ENCODE measurements around the gene MLLT3.

Gene MLLT3

GRCh38 chr9:20479419-20480155, 142.7 kb downstream of the MLLT3 start:
- H3K4me3 ChIP-seq (ENCODE audit: extremely low read depth, insufficient read depth, low read length, poor library complexity, severe bottlenecking): no peak overlapping the region
- H3K27ac ChIP-seq (ENCODE audit: low read depth, low read length, severe bottlenecking): no peak overlapping the region
- H3K9me3 ChIP-seq (ENCODE audit: control insufficient read depth, low read length): no peaks in the 10 kb centered on the region
- H3K4me1 ChIP-seq (ENCODE audit: control insufficient read depth, insufficient read depth, low read length, poor library complexity, severe bottlenecking): peaks cover 3% of the 10 kb centered on the region
- H3K36me3 ChIP-seq (ENCODE audit: control insufficient read depth, insufficient read depth, low read length): no peaks in the 10 kb centered on the region
- no CpG with 5 or more reads among the region's 2 CpGs for WGBS, 2 experiments (ENCODE audit: insufficient coverage in 2 of 2)

DNA sequence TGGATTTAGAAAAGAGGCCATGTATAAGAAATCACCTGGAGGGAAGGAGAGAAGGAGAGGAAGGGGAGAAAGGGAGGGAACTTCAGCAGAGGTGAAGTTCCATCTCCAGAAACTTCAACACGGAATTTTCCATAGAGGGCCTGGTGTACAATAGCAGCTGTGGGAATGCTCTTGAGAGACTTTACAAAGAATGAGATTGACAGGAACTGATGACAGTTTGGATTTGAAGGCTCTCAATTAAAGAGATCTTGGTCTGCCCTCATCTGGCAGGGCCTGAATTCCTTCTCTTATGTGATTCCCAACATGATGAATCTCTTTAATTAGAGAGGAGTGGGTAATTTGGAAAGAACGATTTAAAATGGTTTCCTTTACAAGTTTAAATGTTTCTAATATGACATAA, 143.5 kb downstream of the MLLT3 start:
- Histone ChIP-seq H3K27ac (ENCODE audit: low read depth, low read length, severe bottlenecking) (peak overlapping the region; percentile 24), H3K9me3 (ENCODE audit: control insufficient read depth, low read length) (no peaks in the 10 kb centered on the region), H3K36me3 (ENCODE audit: control insufficient read depth, insufficient read depth, low read length) (no peaks in the 10 kb centered on the region), H3K4me3 (ENCODE audit: extremely low read depth, insufficient read depth, low read length, poor library complexity, severe bottlenecking) (no peak overlapping the region), H3K4me1 (ENCODE audit: control insufficient read depth, insufficient read depth, low read length, poor library complexity, severe bottlenecking) (peaks cover 3% of the 10 kb centered on the region)
- WGBS, 2 experiments (ENCODE audit: insufficient coverage in 2 of 2): 100% methylated on average over 1 of the region's 2 CpGs

GRCh38 chr9:20477940-20478620, 144.2 kb downstream of the MLLT3 start:
- Histone ChIP-seq H3K36me3 (ENCODE audit: control insufficient read depth, insufficient read depth, low read length) (no peaks in the 10 kb centered on the region), H3K4me1 (ENCODE audit: control insufficient read depth, insufficient read depth, low read length, poor library complexity, severe bottlenecking) (peaks cover 3% of the 10 kb centered on the region), H3K9me3 (ENCODE audit: control insufficient read depth, low read length) (no peaks in the 10 kb centered on the region), H3K27ac (ENCODE audit: low read depth, low read length, severe bottlenecking) (peak overlapping the region; percentile 24), H3K4me3 (ENCODE audit: extremely low read depth, insufficient read depth, low read length, poor library complexity, severe bottlenecking) (no peak overlapping the region)
- WGBS, 2 experiments (ENCODE audit: insufficient coverage in 2 of 2): 75 to 85% methylated on average over 2 to 3 of the region's 7 CpGs

DNA sequence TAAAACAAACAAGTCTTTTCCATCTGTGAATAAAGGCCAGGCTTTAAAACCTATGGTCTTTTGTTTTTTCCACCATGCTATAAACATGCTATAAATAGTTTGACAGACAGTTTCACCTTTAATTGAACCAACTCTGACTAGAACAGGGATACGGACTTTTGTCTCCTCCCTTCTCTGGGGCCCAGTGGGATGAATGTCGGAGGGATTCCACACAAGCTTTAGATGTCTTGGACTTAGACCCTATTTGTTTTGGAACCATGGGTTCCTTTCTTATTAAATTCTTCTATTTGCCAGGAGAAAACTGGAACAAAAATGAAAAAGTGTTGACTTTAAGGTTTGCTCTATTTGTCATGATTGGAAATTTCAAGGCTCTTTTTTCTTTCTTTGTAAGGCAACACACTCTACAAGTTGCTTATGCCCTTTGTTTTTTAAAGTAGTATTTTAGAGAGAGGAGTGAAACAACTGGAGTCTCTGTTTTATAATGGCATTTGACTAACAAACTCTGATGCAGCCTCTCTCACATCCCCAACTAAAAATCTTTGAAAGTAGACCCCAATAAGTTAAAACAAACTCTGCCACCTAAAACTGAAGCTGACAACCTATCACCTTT, 145.3 kb downstream of the MLLT3 start:
- 80% methylated on average over 2 of the region's 2 CpGs; no CpG with 5 or more reads in 1 of the 2 experiments for WGBS, 2 experiments (ENCODE audit: insufficient coverage in 2 of 2)
- Histone ChIP-seq H3K9me3 (ENCODE audit: control insufficient read depth, low read length) (no peaks in the 10 kb centered on the region), H3K36me3 (ENCODE audit: control insufficient read depth, insufficient read depth, low read length) (no peaks in the 10 kb centered on the region), H3K27ac (ENCODE audit: low read depth, low read length, severe bottlenecking) (no peak overlapping the region), H3K4me1 (ENCODE audit: control insufficient read depth, insufficient read depth, low read length, poor library complexity, severe bottlenecking) (peaks cover 3% of the 10 kb centered on the region), H3K4me3 (ENCODE audit: extremely low read depth, insufficient read depth, low read length, poor library complexity, severe bottlenecking) (no peak overlapping the region)

DNA sequence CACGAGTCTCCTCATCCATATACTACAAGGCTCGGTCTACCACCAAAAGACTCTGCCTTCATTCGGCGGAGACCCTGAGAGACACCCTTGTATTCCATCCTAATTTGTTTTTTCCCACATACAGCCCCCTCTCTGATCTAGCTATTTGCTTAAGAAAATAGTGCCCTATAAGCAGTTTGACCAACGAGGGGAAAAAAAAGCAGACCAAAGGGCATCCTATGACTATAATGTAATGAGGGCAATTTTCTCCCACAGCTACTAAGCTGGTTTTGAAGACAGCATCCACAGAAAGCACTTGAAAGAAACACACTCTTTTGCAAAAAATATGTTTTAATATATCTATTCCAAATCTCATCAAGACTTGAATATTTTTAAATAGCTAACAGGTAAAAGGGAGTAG, 147.8 kb downstream of the MLLT3 start:
- Histone ChIP-seq H3K4me1 (ENCODE audit: control insufficient read depth, insufficient read depth, low read length, poor library complexity, severe bottlenecking) (peaks cover 3% of the 10 kb centered on the region), H3K27ac (ENCODE audit: low read depth, low read length, severe bottlenecking) (no peak overlapping the region), H3K36me3 (ENCODE audit: control insufficient read depth, insufficient read depth, low read length) (no peaks in the 10 kb centered on the region), H3K9me3 (ENCODE audit: control insufficient read depth, low read length) (no peaks in the 10 kb centered on the region), H3K4me3 (ENCODE audit: extremely low read depth, insufficient read depth, low read length, poor library complexity, severe bottlenecking) (no peak overlapping the region)
- 93 to 100% methylated on average over 1 to 4 of the region's 5 CpGs for WGBS, 2 experiments (ENCODE audit: insufficient coverage in 2 of 2)

DNA sequence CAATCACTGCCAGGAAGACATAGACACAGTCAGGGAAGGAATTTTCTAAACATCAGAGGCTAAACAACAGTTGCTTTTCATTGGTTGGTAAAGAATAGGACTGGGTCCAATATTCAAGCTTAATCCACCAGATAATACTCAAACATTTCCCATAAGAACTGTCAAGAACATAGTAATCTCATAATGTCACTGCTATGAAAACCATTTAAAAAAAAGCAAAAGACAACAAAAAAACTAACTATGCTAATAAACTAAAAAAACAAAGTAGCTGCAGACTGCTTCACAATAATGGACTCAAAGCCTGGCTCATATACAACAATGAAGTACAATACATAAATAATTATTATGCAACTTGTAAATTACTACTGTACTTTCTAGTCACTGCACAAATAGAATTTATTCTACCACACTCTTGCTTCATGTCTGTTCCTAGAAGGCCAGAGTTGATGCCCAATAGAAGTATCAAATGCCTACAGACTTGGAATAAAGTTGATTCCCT, 148.7 kb downstream of the MLLT3 start:
- no peak overlapping the region for H3K4me3 ChIP-seq (ENCODE audit: extremely low read depth, insufficient read depth, low read length, poor library complexity, severe bottlenecking)

GRCh38 chr9:20472342-20473045, 149.8 kb downstream of the MLLT3 start:
- no peaks in the 10 kb centered on the region for H3K36me3 ChIP-seq (ENCODE audit: control insufficient read depth, insufficient read depth, low read length)
- H3K27ac ChIP-seq (ENCODE audit: low read depth, low read length, severe bottlenecking): no peak overlapping the region
- no peaks in the 10 kb centered on the region for H3K4me1 ChIP-seq (ENCODE audit: control insufficient read depth, insufficient read depth, low read length, poor library complexity, severe bottlenecking)
- 92% methylated on average over 2 of the region's 2 CpGs; no CpG with 5 or more reads in 1 of the 2 experiments for WGBS, 2 experiments (ENCODE audit: insufficient coverage in 2 of 2)
- no peak overlapping the region for H3K4me3 ChIP-seq (ENCODE audit: extremely low read depth, insufficient read depth, low read length, poor library complexity, severe bottlenecking)
- no peaks in the 10 kb centered on the region for H3K9me3 ChIP-seq (ENCODE audit: control insufficient read depth, low read length)

More for the DNA sequence above, 148.7 kb downstream of the MLLT3 start:
- Histone ChIP-seq H3K36me3 (ENCODE audit: control insufficient read depth, insufficient read depth, low read length) (no peaks in the 10 kb centered on the region), H3K4me1 (ENCODE audit: control insufficient read depth, insufficient read depth, low read length, poor library complexity, severe bottlenecking) (peaks cover under 1% of the 10 kb centered on the region), H3K9me3 (ENCODE audit: control insufficient read depth, low read length) (no peaks in the 10 kb centered on the region), H3K27ac (ENCODE audit: low read depth, low read length, severe bottlenecking) (no peak overlapping the region)

DNA sequence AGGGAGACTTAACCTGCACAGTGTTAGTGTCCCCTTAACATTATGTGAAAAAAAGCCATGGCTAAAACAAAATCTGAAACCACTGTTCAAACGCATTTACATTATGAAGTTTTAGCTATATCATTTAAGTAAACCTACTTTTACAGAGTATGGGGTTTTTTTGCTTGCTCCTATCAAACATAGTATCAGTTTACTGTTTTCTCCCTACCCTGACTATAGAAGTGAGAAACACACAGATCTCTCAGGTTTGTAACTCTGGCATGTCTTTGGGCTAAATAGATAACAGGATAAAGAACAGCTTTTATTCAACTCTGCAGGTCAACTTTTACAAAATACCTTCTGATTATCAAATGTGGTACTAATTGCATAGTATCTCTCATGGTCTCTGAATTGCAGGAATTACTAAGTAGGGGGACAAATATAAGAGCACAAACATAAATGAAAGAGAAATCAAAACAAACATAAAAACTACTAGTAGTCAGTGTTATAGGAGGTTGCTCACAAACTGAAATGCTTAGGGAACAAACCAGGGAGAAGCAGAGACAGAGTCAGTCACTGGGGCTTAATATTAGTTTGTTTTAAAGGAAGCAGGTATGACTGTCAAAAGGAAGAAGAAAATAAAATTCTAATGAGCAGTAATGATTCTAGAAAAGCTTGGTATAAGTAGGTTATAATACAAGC, 155.8 kb downstream of the MLLT3 start:
- Histone ChIP-seq H3K4me1 (ENCODE audit: control insufficient read depth, insufficient read depth, low read length, poor library complexity, severe bottlenecking) (no peaks in the 10 kb centered on the region), H3K4me3 (ENCODE audit: extremely low read depth, insufficient read depth, low read length, poor library complexity, severe bottlenecking) (no peak overlapping the region), H3K9me3 (ENCODE audit: control insufficient read depth, low read length) (no peaks in the 10 kb centered on the region), H3K27ac (ENCODE audit: low read depth, low read length, severe bottlenecking) (no peak overlapping the region), H3K36me3 (ENCODE audit: control insufficient read depth, insufficient read depth, low read length) (no peaks in the 10 kb centered on the region)
- no CpG with 5 or more reads among the region's 1 CpG for WGBS, 2 experiments (ENCODE audit: insufficient coverage in 2 of 2)

GRCh38 chr9:20464242-20464641, 158.1 kb downstream of the MLLT3 start:
- Histone ChIP-seq H3K36me3 (ENCODE audit: control insufficient read depth, insufficient read depth, low read length) (no peaks in the 10 kb centered on the region), H3K4me1 (ENCODE audit: control insufficient read depth, insufficient read depth, low read length, poor library complexity, severe bottlenecking) (no peaks in the 10 kb centered on the region), H3K4me3 (ENCODE audit: extremely low read depth, insufficient read depth, low read length, poor library complexity, severe bottlenecking) (no peak overlapping the region), H3K27ac (ENCODE audit: low read depth, low read length, severe bottlenecking) (no peak overlapping the region), H3K9me3 (ENCODE audit: control insufficient read depth, low read length) (no peaks in the 10 kb centered on the region)
- WGBS, 2 experiments (ENCODE audit: insufficient coverage in 2 of 2): 73% methylated on average over 2 of the region's 4 CpGs; no CpG with 5 or more reads in 1 of the 2 experiments

DNA sequence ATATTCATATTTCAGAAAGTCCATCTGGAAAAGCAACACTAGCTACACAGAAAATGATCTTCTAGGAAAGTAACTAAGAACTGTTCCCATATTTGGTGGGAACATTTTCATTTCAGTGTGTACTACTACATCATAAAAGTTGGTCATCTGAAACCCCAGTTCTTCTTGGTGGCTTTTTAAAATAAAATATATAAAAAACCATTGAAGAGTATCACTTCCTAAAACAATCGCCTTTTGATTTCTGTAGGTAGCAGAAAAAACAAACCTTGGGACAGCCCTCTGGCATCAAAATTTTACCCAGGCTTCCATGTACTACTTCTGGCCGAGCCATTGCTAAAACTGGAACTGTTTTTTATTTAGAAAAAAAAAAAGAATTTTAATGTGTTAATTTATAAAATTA, 158.5 kb downstream of the MLLT3 start:
- 100% methylated on average over 1 of the region's 2 CpGs; no CpG with 5 or more reads in 1 of the 2 experiments for WGBS, 2 experiments (ENCODE audit: insufficient coverage in 2 of 2)
- Histone ChIP-seq H3K9me3 (ENCODE audit: control insufficient read depth, low read length) (no peaks in the 10 kb centered on the region), H3K4me1 (ENCODE audit: control insufficient read depth, insufficient read depth, low read length, poor library complexity, severe bottlenecking) (no peaks in the 10 kb centered on the region), H3K4me3 (ENCODE audit: extremely low read depth, insufficient read depth, low read length, poor library complexity, severe bottlenecking) (no peak overlapping the region), H3K27ac (ENCODE audit: low read depth, low read length, severe bottlenecking) (no peak overlapping the region), H3K36me3 (ENCODE audit: control insufficient read depth, insufficient read depth, low read length) (no peaks in the 10 kb centered on the region)

All from mesodermal cell (in vitro differentiated cells).